GM19240 (cell line): ENCODE measurements around the gene NEUROD4.

Experiments
- DNase-seq: peaks from one replicate; pipeline ENCODE4 v3.0.0; 2011; ENCODE audit warnings: low spot score; ENCODE audit not compliant: insufficient read length

The NEUROD4 gene

GRCh38 chr12:55058776-55059175 lies 39.0 kb downstream of the NEUROD4 start:
- DNase-seq = no peak

- peak; percentile 31 for DNase-seq
These were observed 40.7 kb downstream of the NEUROD4 start for GRCh38 chr12:55060470-55060869.

GRCh38 chr12:55061024-55061423 lies 41.2 kb downstream of the NEUROD4 start:
- DNase-seq = no peak

GRCh38 chr12:55063291-55063690 lies 43.5 kb downstream of the NEUROD4 start:
- DNase-seq = no peak

GRCh38 chr12:55065535-55065934 lies 45.8 kb downstream of the NEUROD4 start:
- DNase-seq = no peak

- DNase-seq = no peak
These were observed 47.9 kb downstream of the NEUROD4 start for GRCh38 chr12:55067701-55068100.

- DNase-seq = no peak
These were observed 48.7 kb downstream of the NEUROD4 start for GRCh38 chr12:55068416-55069010.

GRCh38 chr12:55072083-55072482 lies 52.3 kb downstream of the NEUROD4 start:
- DNase-seq = no peak

GRCh38 chr12:55073043-55074022 lies 53.6 kb downstream of the NEUROD4 start:
- DNase-seq = no peak

- DNase-seq = no peak
These were observed 55.0 kb downstream of the NEUROD4 start for GRCh38 chr12:55074806-55075205.
